ENCODE measurements around the gene SLC48A1. TPM values are rescaled to one million over a fixed set of nuclear protein-coding genes. Genes with fewer than 3 reads are reported as not detected.

Gene SLC48A1
- total and polyA plus RNA-seq, 12 donors = 12.6 to 31.9 (median 22.1) TPM

DNA sequence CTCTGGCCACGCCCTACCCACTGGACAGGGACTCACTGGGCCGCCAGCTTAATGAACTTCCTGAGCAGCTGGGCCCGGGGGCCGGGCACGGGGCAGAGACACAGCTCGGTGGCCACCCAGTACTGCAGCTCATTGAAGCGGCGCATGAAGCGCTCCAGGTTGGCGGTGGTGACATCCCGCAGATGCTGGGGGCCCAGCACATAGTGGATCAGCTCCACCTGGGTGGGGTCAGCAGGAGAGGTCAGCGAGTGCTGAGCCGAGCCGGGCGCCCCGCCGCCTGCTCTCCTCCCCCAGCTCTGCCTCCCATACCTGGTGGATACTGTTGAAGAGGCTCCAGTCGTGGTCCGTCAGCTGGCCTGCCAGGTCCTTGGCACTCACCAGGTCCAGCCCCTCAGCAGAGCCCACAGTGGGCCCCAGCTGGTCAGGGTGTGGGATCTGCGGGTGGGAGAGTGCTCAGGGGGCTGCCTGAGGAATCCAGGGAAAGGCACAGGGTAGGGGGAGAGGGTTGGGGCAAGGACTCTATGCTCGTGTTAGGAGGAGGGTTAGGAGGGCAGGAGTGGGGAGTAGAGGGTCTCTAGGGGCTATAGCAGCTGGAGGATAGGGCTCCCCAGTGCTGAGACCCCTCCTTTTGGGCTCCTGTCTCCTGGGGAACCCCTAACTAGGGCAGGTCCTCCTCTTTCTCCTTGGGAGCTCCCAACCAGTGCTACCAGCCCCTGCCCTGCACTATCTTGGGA is 32.3 kb upstream of the SLC48A1 start:
- Histone ChIP-seq H3K27ac (peak overlapping the region; percentile 50 to 88 (median 74)), H3K4me3 (peak overlapping the region in 1 of 10 donors; percentile 7), H3K4me1 (peaks cover 36 to 76% (median 58%) of the 10 kb centered on the region in 9 donors), H3K36me3 (peaks cover 0 to 29% (median 0%) of the 10 kb centered on the region in 9 donors), H3K9me3 (no peaks in the 10 kb centered on the region), H3K27me3 (peaks cover 0 to 5% (median 0%) of the 10 kb centered on the region in 7 donors)
- 74 to 82% methylated on average over 21 of the region's 21 CpGs for WGBS, 2 donors
- peak in 1 of 2 donors; percentile 37 for DNase-seq
- TF ChIP-seq, protein P1, sequence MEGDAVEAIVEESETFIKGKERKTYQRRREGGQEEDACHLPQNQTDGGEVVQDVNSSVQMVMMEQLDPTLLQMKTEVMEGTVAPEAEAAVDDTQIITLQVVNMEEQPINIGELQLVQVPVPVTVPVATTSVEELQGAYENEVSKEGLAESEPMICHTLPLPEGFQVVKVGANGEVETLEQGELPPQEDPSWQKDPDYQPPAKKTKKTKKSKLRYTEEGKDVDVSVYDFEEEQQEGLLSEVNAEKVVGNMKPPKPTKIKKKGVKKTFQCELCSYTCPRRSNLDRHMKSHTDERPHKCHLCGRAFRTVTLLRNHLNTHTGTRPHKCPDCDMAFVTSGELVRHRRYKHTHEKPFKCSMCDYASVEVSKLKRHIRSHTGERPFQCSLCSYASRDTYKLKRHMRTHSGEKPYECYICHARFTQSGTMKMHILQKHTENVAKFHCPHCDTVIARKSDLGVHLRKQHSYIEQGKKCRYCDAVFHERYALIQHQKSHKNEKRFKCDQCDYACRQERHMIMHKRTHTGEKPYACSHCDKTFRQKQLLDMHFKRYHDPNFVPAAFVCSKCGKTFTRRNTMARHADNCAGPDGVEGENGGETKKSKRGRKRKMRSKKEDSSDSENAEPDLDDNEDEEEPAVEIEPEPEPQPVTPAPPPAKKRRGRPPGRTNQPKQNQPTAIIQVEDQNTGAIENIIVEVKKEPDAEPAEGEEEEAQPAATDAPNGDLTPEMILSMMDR (IDR thresholded peaks at IDR 0.05) = no peak
- ATAC-seq = no peak
- intact Hi-C loops (cut with DNase I) = loop anchor here in 1 of 10 donors (5.0 kb wide), 1 partner anchor 37 kb away; no protein-coding TSS in a partner anchor

DNA sequence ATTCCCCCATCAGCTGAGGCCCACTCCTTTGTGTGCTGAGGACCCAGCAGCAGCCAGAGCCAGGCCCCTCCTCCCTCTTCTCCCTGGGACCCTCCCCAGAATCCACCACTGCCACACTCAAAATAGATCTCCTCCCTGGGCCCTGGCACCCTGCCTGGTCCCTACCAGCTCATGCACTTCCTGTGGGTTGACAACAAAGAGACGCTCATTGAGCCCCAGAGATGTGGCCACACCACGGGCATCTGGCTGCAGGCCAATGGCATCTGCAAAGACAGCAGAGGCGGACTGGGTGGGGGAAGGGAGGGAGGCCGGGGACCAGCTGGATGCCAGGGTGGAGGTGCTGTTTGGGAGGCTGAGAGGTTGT is 31.7 kb upstream of the SLC48A1 start:
- Histone ChIP-seq H3K27me3 (peaks cover 0 to 5% (median 0%) of the 10 kb centered on the region in 7 donors), H3K4me3 (no peak overlapping the region), H3K4me1 (peaks cover 31 to 75% (median 52%) of the 10 kb centered on the region in 9 donors), H3K36me3 (peaks cover 0 to 34% (median 0%) of the 10 kb centered on the region in 9 donors), H3K27ac (peak overlapping the region in 9 of 10 donors; percentile 50 to 88 (median 73)), H3K9me3 (no peaks in the 10 kb centered on the region)
- intact Hi-C loops (cut with DNase I) = loop anchor here in 1 of 10 donors (5.0 kb wide), 1 partner anchor 36 kb away; no protein-coding TSS in a partner anchor
- ATAC-seq (peak in 1 of 8 donors; percentile 24), DNase-seq (peak; percentile 65 to 84)
- 24 to 30% methylated on average over 4 of the region's 4 CpGs for WGBS, 2 donors
- TF ChIP-seq, protein P1 (IDR thresholded peaks at IDR 0.05) = no peak

DNA sequence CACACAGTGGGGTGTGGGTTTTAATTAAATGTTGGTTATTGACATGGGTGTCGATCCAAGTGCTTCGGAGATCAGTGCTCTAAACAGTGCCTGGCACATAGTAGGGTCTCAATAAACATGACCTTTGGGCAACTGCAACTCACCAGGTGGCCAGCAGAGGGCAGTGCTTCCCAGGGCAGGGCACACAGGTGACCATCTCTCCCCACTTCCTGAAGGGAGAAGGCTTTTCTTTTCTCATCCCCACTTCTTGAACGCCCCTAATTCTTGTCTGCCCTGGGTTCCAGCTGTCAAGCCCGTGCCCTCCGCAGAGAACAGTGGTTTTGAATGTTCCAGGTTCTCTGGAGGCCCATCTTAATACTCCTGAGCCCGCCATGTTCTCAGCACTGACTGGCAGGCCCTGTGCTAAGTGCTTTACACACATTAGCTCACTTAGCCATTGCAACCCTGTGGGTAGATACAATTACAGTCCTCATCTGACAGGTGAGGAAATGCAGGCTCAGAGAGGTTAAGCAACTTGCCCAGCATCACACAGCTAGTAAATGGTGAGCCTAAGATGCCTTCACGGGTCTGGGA is 30.7 kb upstream of the SLC48A1 start:
- DNase-seq (peak; percentile 45 to 63), ATAC-seq (no peak)
- Histone ChIP-seq H3K27ac (peak overlapping the region in 1 of 10 donors; percentile 78), H3K4me1 (peaks cover 21 to 65% (median 42%) of the 10 kb centered on the region in 9 donors), H3K4me3 (no peak overlapping the region), H3K27me3 (peaks cover 0 to 5% (median 0%) of the 10 kb centered on the region in 7 donors), H3K9me3 (no peaks in the 10 kb centered on the region), H3K36me3 (peaks cover 0 to 45% (median 0%) of the 10 kb centered on the region in 9 donors)
- intact Hi-C loops (cut with DNase I) = loop anchor here in 1 of 10 donors (1.0 to 5.0 kb wide), 2 partner anchors 10 to 35 kb away; no protein-coding TSS in a partner anchor
- TF ChIP-seq, protein P1 (IDR thresholded peaks at IDR 0.05) = peak; percentile 85 to 95 (median 89)
- WGBS, 2 donors = 85 to 91% methylated on average over 7 of the region's 7 CpGs

DNA sequence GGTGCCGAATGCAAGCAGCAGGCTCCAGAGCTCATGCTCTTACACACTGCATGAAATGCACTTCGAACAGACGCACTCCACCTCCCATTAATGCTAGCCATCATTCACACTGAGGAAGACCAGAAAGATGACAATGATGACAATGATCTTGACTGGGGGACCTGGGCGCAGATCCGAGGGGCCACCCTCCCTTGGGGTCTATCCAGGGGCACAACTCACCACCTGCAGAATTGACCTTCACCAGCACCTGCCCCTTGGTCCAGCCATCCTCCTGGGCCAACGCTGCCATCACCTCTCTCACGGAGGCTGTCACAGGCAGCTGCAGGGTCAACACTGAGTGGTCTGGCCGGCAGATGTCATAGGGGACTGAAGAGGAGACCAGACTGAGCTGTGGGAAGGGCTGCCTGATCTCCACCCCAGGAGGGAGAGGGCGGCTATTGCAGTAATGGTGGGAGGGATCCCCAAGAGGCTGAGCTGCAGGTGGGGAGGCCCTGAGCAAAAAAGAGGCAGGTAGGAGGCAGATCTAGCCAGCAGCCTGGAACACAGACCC is 29.7 kb upstream of the SLC48A1 start:
- intact Hi-C loops (cut with DNase I) = loop anchor here in 1 of 10 donors (5.0 kb wide), 1 partner anchor 34 kb away; no protein-coding TSS in a partner anchor
- no peaks in the 10 kb centered on the region for H3K9me3 ChIP-seq
- 83 to 90% methylated on average over 9 of the region's 9 CpGs for WGBS, 2 donors
- DNase-seq (no peak), ATAC-seq (no peak)
- H3K27me3 ChIP-seq = peaks cover 0 to 5% (median 0%) of the 10 kb centered on the region in 7 donors
- H3K27ac ChIP-seq = no peak overlapping the region
- TF ChIP-seq, protein P1 (IDR thresholded peaks at IDR 0.05) = no peak
- H3K4me3 ChIP-seq = no peak overlapping the region
- peaks cover 0 to 48% (median 0%) of the 10 kb centered on the region in 9 donors for H3K36me3 ChIP-seq
- peaks cover 14 to 54% (median 31%) of the 10 kb centered on the region in 9 donors for H3K4me1 ChIP-seq

Data from heart right ventricle (tissue), 16 donors.